Measurements from ENCODE around the gene ZNF688.

DNA sequence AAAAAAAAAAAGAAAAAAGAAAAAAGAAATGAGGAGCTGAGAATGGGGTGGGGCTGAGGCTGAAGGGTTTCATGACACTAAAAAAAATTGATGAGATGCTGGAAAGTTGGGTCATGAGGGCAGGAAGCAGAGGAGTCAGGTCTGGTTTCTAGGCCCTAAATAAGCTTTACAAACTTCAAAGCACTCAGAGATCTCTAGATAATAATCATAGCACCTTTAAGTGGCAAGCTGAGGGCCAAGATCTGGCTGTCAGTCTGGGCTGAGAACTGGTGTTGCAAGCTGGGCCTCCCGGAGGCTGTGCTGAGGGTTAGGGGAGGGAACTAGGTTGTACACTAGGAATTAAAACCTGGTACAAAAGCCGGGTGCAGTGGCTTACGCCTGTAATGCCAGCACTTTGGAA lies 19.7 kb downstream of the ZNF688 start:
- TF ChIP-seq, protein P1, sequence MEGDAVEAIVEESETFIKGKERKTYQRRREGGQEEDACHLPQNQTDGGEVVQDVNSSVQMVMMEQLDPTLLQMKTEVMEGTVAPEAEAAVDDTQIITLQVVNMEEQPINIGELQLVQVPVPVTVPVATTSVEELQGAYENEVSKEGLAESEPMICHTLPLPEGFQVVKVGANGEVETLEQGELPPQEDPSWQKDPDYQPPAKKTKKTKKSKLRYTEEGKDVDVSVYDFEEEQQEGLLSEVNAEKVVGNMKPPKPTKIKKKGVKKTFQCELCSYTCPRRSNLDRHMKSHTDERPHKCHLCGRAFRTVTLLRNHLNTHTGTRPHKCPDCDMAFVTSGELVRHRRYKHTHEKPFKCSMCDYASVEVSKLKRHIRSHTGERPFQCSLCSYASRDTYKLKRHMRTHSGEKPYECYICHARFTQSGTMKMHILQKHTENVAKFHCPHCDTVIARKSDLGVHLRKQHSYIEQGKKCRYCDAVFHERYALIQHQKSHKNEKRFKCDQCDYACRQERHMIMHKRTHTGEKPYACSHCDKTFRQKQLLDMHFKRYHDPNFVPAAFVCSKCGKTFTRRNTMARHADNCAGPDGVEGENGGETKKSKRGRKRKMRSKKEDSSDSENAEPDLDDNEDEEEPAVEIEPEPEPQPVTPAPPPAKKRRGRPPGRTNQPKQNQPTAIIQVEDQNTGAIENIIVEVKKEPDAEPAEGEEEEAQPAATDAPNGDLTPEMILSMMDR (IDR thresholded peaks at IDR 0.05; ENCODE audit: poor library complexity): no peak
- TF ChIP-seq EZH2 (IDR thresholded peaks at IDR 0.05; ENCODE audit: borderline replicate concordance): no peak
